GM18502 (cell line): ENCODE data around the gene SGPL1.
"Not testable (repeated sequence)": the region's sequence is repeated elsewhere in the genome, so short reads cannot be mapped to it uniquely, and the experiment has no call there.

Experiments used
- ATAC-seq: cut with Tn5 transposase; IDR thresholded peaks from one replicate; pipeline ENCODE4 v1.9.1; 2021; ENCODE audit warnings: mild to moderate bottlenecking; ENCODE audit not compliant: unreplicated experiment, poor library complexity

Gene SGPL1

GRCh38 chr10:70815504-70816219 is at the start of gene SGPL1:
TSS of gene SGPL1 (plus strand) at chr10:70815948. CDS start at chr10:70816854, 906 bp downstream.
- ATAC-seq = peak; percentile 86

- not testable (repeated sequence) for ATAC-seq
Measured at GRCh38 chr10:70768026-70768685, 47.6 kb upstream of the SGPL1 start.

GRCh38 chr10:70769121-70769520 is 46.6 kb upstream of the SGPL1 start:
- ATAC-seq = no peak

GRCh38 chr10:70770001-70770400 is 45.7 kb upstream of the SGPL1 start:
- ATAC-seq = no peak

GRCh38 chr10:70770516-70770915 is 45.2 kb upstream of the SGPL1 start:
- not testable (repeated sequence) for ATAC-seq

GRCh38 chr10:70771311-70772194 is 44.2 kb upstream of the SGPL1 start:
- no peak for ATAC-seq

- no peak for ATAC-seq
Measured at GRCh38 chr10:70772627-70773026, 43.1 kb upstream of the SGPL1 start.

GRCh38 chr10:70773461-70773860 is 42.3 kb upstream of the SGPL1 start:
- no peak for ATAC-seq

GRCh38 chr10:70773965-70774809 is 41.6 kb upstream of the SGPL1 start:
- no peak for ATAC-seq

- no peak for ATAC-seq
Measured at GRCh38 chr10:70774810-70775678, 40.7 kb upstream of the SGPL1 start.

- no peak for ATAC-seq
Measured at GRCh38 chr10:70775679-70776454, 39.9 kb upstream of the SGPL1 start.

- no peak for ATAC-seq
Measured at GRCh38 chr10:70776455-70777005, 39.2 kb upstream of the SGPL1 start.

GRCh38 chr10:70777063-70777875 is 38.5 kb upstream of the SGPL1 start:
- ATAC-seq = no peak

- ATAC-seq = no peak
Measured at GRCh38 chr10:70778267-70778924, 37.4 kb upstream of the SGPL1 start.

GRCh38 chr10:70779088-70779487 is 36.7 kb upstream of the SGPL1 start:
- no peak for ATAC-seq

GRCh38 chr10:70779511-70780369 is 36.0 kb upstream of the SGPL1 start:
- no peak for ATAC-seq
